ENCODE measurements around the gene SPTBN1. TPM values are rescaled to one million over a fixed set of nuclear protein-coding genes. Genes with fewer than 3 reads are reported as not detected.

Gene SPTBN1
- total and polyA plus RNA-seq, 2 donors (not counting 3 experiments of a cell fraction or from before 2014, with no cell fraction given): 63.3 to 320 TPM

DNA sequence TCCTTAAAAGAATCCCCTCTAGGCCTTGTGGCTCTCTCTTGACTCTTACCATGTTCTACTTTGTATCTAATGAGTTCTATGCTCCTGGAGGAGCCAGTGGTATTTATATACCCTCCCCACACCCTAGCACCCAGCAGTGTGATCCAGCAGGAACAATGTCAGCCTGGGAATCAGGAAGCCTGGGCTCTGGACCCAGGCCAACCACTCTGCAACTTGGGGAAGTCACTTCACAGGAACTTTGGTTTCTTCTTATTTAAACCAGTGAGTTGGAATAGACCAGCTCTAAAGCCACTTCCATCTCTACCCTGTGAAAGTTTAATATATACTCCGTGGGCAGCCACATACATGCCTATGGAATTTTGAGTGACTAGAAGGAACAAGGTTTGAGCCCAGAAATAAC, 11.6 kb upstream of the SPTBN1 start:
- POLR2A ChIA-PET: no interaction called here

DNA sequence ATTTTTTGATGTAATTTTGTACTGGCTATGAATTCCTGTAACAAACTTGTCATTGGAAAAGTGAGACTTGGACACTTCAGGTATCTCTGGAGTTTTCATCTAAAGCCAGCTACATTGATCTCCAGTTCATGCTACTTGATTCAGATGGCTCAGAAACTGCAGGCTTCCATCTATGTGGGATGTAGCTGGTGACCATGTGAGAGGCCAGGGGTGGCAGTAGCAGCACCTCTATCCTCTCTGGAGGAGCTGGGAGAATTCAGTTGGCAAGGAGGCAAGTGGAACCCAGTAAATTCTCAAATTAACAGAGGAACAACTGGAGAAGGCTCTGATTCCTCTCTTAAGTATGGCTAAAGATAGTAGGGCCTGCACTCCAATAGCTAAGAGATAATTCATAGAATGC, 10.0 kb upstream of the SPTBN1 start:
- Histone ChIP-seq H3K4me3 (replicated peaks in 1 of 3; ENCODE audit: insufficient read depth in 1 of 3, low read depth in 1 of 3, low read length in 3 of 3) (no peak overlapping the region), H3K79me2 (ENCODE audit: control insufficient read depth, insufficient read depth, low read length) (no peaks in the 10 kb centered on the region), H3K27me3 (ENCODE audit: control insufficient read depth in 2 of 2, insufficient read depth in 2 of 2, low read length in 2 of 2) (no peaks in the 10 kb centered on the region), H3K27ac (ENCODE audit: insufficient read depth, low read depth, low read length) (no peak overlapping the region), H3K9me1 (replicated peaks; ENCODE audit: control insufficient read depth, extremely low read depth, insufficient read depth, low read length) (no peaks in the 10 kb centered on the region), H3K4me1 (ENCODE audit: control insufficient read depth, extremely low read depth, insufficient read depth, low read length) (no peaks in the 10 kb centered on the region), H3K9ac (replicated peaks; ENCODE audit: extremely low read depth, insufficient read depth, low read length) (no peak overlapping the region), H3K36me3 (ENCODE audit: control insufficient read depth in 2 of 2, extremely low read depth in 1 of 2, insufficient read depth in 2 of 2, low read length in 2 of 2) (no peaks in the 10 kb centered on the region), H2AFZ (ENCODE audit: low read depth, low read length) (no peak overlapping the region), H4K20me1 (replicated peaks; ENCODE audit: control insufficient read depth, extremely low read depth, insufficient read depth, low read length) (no peaks in the 10 kb centered on the region), H3K9me3 (replicated peaks; ENCODE audit: control insufficient read depth, insufficient read depth, low read length) (no peaks in the 10 kb centered on the region), H3K4me2 (ENCODE audit: insufficient read depth, low read length) (no peak overlapping the region)
- no peak for FAIRE-seq
- DNase-seq (ENCODE audit: low read depth, low spot score): no peak
- POLR2A ChIA-PET: no interaction called here
- CTCF ChIA-PET: interaction anchor here (1.0 kb wide), 1 partner anchor 258 kb away, joined by 3 read pairs; no protein-coding TSS in a partner anchor
- TF ChIP-seq, protein P1, sequence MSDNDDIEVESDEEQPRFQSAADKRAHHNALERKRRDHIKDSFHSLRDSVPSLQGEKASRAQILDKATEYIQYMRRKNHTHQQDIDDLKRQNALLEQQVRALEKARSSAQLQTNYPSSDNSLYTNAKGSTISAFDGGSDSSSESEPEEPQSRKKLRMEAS (IDR thresholded peaks at IDR 0.05; ENCODE audit: insufficient read depth, insufficient read length): no peak
- TF ChIP-seq MYC (IDR thresholded peaks at IDR 0.05; ENCODE audit: low read depth, low read length) (no peak), FOS (IDR thresholded peaks at IDR 0.05; ENCODE audit: borderline replicate concordance, insufficient read depth, low read length) (no peak), EZH2 (IDR thresholded peaks at IDR 0.05; ENCODE audit: borderline replicate concordance, low read depth, low read length, severe bottlenecking) (no peak), POLR2AphosphoS5 (IDR thresholded peaks at IDR 0.05; ENCODE audit: insufficient read depth, low read depth, low read length) (no peak), JUN (IDR thresholded peaks at IDR 0.05; ENCODE audit: borderline replicate concordance, insufficient read depth, insufficient read length, low read depth) (no peak), GATA2 (IDR thresholded peaks at IDR 0.05; ENCODE audit: insufficient read depth, insufficient read length, low read depth, low read length) (no peak), POLR2A (IDR thresholded peaks at IDR 0.05; ENCODE audit: low read depth, low read length) (no peak)
- TF ChIP-seq, protein P2, sequence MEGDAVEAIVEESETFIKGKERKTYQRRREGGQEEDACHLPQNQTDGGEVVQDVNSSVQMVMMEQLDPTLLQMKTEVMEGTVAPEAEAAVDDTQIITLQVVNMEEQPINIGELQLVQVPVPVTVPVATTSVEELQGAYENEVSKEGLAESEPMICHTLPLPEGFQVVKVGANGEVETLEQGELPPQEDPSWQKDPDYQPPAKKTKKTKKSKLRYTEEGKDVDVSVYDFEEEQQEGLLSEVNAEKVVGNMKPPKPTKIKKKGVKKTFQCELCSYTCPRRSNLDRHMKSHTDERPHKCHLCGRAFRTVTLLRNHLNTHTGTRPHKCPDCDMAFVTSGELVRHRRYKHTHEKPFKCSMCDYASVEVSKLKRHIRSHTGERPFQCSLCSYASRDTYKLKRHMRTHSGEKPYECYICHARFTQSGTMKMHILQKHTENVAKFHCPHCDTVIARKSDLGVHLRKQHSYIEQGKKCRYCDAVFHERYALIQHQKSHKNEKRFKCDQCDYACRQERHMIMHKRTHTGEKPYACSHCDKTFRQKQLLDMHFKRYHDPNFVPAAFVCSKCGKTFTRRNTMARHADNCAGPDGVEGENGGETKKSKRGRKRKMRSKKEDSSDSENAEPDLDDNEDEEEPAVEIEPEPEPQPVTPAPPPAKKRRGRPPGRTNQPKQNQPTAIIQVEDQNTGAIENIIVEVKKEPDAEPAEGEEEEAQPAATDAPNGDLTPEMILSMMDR (IDR thresholded peaks at IDR 0.05; ENCODE audit: extremely low read depth in 1 of 2, insufficient read depth in 1 of 2, low read depth in 1 of 2, low read length in 2 of 2): no peak
- no TSS peak for BruUV-seq (replicated peaks)
- dilution Hi-C loops (cut with MboI; ENCODE audit: extremely low pct_ligation_motif_present, low sequenced_read_pairs) (no loop called here), intact Hi-C loops (cut with micrococcal nuclease) (no loop called here)

More for the DNA sequence above, 11.6 kb upstream of the SPTBN1 start:
- FAIRE-seq (peak; percentile 4), DNase-seq (ENCODE audit: low read depth, low spot score) (peak; percentile 32)
- Histone ChIP-seq H3K9ac (replicated peaks; ENCODE audit: extremely low read depth, insufficient read depth, low read length) (no peak overlapping the region), H3K9me1 (replicated peaks; ENCODE audit: control insufficient read depth, extremely low read depth, insufficient read depth, low read length) (no peaks in the 10 kb centered on the region), H3K4me2 (ENCODE audit: insufficient read depth, low read length) (no peak overlapping the region), H2AFZ (ENCODE audit: low read depth, low read length) (no peak overlapping the region), H3K4me3 (replicated peaks in 1 of 3; ENCODE audit: insufficient read depth in 1 of 3, low read depth in 1 of 3, low read length in 3 of 3) (no peak overlapping the region), H3K27me3 (ENCODE audit: control insufficient read depth in 2 of 2, insufficient read depth in 2 of 2, low read length in 2 of 2) (no peaks in the 10 kb centered on the region), H3K27ac (ENCODE audit: insufficient read depth, low read depth, low read length) (no peak overlapping the region), H4K20me1 (replicated peaks; ENCODE audit: control insufficient read depth, extremely low read depth, insufficient read depth, low read length) (no peaks in the 10 kb centered on the region), H3K36me3 (ENCODE audit: control insufficient read depth in 2 of 2, extremely low read depth in 1 of 2, insufficient read depth in 2 of 2, low read length in 2 of 2) (no peaks in the 10 kb centered on the region), H3K4me1 (ENCODE audit: control insufficient read depth, extremely low read depth, insufficient read depth, low read length) (no peaks in the 10 kb centered on the region), H3K9me3 (replicated peaks; ENCODE audit: control insufficient read depth, insufficient read depth, low read length) (no peaks in the 10 kb centered on the region), H3K79me2 (ENCODE audit: control insufficient read depth, insufficient read depth, low read length) (no peaks in the 10 kb centered on the region)
- CTCF ChIA-PET: no interaction called here
- TF ChIP-seq GATA2 (IDR thresholded peaks at IDR 0.05; ENCODE audit: insufficient read depth, insufficient read length, low read depth, low read length) (no peak), POLR2AphosphoS5 (IDR thresholded peaks at IDR 0.05; ENCODE audit: insufficient read depth, low read depth, low read length) (no peak), EZH2 (IDR thresholded peaks at IDR 0.05; ENCODE audit: borderline replicate concordance, low read depth, low read length, severe bottlenecking) (no peak), JUN (IDR thresholded peaks at IDR 0.05; ENCODE audit: borderline replicate concordance, insufficient read depth, insufficient read length, low read depth) (no peak), POLR2A (IDR thresholded peaks at IDR 0.05; ENCODE audit: low read depth, low read length) (no peak)
- dilution Hi-C loops (cut with MboI; ENCODE audit: extremely low pct_ligation_motif_present, low sequenced_read_pairs) (no loop called here), intact Hi-C loops (cut with micrococcal nuclease) (no loop called here)
- BruUV-seq (replicated peaks): no TSS peak
